Ishikawa (cell line): ENCODE measurements around the gene FOXP4.

Experiments
- CEBPB ChIP-seq: IDR thresholded peaks from 2 replicates; pipeline ENCODE4 v1.6.1; 2012
- EP300 ChIP-seq: IDR thresholded peaks from 2 replicates; pipeline ENCODE4 v1.6.1; 2012; ENCODE audit warnings: borderline replicate concordance
- TEAD4 ChIP-seq: IDR thresholded peaks from 2 replicates; pipeline ENCODE4 v1.6.1; 2012
- ZBTB7A ChIP-seq: IDR thresholded peaks from 2 replicates; pipeline ENCODE4 v1.6.1; 2012; ENCODE audit warnings: low read depth
- TF ChIP-seq, protein P1 (sequence below): IDR thresholded peaks from 2 replicates; pipeline ENCODE4 v1.6.1; 2012; ENCODE audit warnings: low read depth, mild to moderate bottlenecking
- TF ChIP-seq, protein P2 (sequence below): IDR thresholded peaks from 2 replicates; pipeline ENCODE4 v1.6.1; 2012

DNA sequence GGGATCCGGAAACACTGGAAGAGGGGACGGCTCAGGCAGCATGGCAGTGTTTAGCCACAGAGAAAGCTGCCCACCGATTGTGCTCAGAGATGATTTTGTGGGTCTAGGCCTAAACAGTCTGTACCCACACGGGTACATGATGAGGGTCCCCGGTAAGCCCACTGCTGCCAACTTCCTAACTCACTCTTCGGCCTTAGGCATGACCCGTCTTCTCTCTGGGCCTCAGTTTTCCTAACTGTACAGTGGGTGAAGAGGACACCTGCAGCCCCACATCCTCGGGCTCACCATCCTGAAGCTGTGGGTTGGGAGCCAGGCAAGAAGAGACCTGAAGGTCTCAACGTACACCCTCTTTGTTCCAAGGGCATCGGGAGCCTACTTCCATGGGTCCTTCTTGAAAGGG lies 6.5 kb downstream of the FOXP4 start:
- TF ChIP-seq, protein P1, sequence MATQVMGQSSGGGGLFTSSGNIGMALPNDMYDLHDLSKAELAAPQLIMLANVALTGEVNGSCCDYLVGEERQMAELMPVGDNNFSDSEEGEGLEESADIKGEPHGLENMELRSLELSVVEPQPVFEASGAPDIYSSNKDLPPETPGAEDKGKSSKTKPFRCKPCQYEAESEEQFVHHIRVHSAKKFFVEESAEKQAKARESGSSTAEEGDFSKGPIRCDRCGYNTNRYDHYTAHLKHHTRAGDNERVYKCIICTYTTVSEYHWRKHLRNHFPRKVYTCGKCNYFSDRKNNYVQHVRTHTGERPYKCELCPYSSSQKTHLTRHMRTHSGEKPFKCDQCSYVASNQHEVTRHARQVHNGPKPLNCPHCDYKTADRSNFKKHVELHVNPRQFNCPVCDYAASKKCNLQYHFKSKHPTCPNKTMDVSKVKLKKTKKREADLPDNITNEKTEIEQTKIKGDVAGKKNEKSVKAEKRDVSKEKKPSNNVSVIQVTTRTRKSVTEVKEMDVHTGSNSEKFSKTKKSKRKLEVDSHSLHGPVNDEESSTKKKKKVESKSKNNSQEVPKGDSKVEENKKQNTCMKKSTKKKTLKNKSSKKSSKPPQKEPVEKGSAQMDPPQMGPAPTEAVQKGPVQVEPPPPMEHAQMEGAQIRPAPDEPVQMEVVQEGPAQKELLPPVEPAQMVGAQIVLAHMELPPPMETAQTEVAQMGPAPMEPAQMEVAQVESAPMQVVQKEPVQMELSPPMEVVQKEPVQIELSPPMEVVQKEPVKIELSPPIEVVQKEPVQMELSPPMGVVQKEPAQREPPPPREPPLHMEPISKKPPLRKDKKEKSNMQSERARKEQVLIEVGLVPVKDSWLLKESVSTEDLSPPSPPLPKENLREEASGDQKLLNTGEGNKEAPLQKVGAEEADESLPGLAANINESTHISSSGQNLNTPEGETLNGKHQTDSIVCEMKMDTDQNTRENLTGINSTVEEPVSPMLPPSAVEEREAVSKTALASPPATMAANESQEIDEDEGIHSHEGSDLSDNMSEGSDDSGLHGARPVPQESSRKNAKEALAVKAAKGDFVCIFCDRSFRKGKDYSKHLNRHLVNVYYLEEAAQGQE, result no peak
- no peak for TF ChIP-seq TEAD4
- TF ChIP-seq CEBPB, result no peak
- no peak for TF ChIP-seq ZBTB7A
- no peak for TF ChIP-seq EP300
- TF ChIP-seq, protein P2, sequence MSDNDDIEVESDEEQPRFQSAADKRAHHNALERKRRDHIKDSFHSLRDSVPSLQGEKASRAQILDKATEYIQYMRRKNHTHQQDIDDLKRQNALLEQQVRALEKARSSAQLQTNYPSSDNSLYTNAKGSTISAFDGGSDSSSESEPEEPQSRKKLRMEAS, result no peak
